Fibroblast of lung (primary cell): ENCODE results near the gene PPP1R13B. TPM values are rescaled to one million over a fixed set of nuclear protein-coding genes. Genes with fewer than 3 reads are reported as not detected.

Experiments used
- DNase-seq, 2 donors: peaks; one replicate each; pipeline versions ENCODE4 v3.0.0 to v3.0.0-alpha.2; 2010; ENCODE audit warnings: low read depth in 2 of 2
- H2AFZ ChIP-seq: 2 replicates; pipeline ENCODE4 v1.5.1; 2012; ENCODE audit warnings: low read length, control low read depth, inconsistent platforms
- H3K27ac ChIP-seq: 2 replicates; pipeline ENCODE4 v1.5.1; 2011; ENCODE audit warnings: low read length, control low read depth; ENCODE audit not compliant: insufficient read depth
- H3K27me3 ChIP-seq: 2 replicates; pipeline ENCODE4 v1.5.1; 2011; ENCODE audit warnings: mild to moderate bottlenecking, low read length; ENCODE audit not compliant: control insufficient read depth, insufficient read depth
- H3K36me3 ChIP-seq: 2 replicates; pipeline ENCODE4 v1.5.1; 2011; ENCODE audit warnings: low read length; ENCODE audit not compliant: control insufficient read depth, insufficient read depth
- H3K4me1 ChIP-seq: 2 replicates; pipeline ENCODE4 v1.5.1; 2011; ENCODE audit warnings: low read length; ENCODE audit not compliant: control insufficient read depth, insufficient read depth; ENCODE audit errors: extremely low read depth
- H3K4me2 ChIP-seq: 2 replicates; pipeline ENCODE4 v1.5.1; 2011; ENCODE audit warnings: low read length, control low read depth; ENCODE audit not compliant: insufficient read depth; ENCODE audit errors: extremely low read depth
- H3K4me3 ChIP-seq, 4 experiments: fragments of 200-600 bp in 1 of 4; sonication (generic) in 1 of 4; replicated peaks in 1 of 4; 2 replicates each; pipeline ENCODE4 v1.5.1; 2011 to 2016; ENCODE audit warnings: low read length in 4 of 4, low read depth in 3 of 4, mild to moderate bottlenecking in 3 of 4, control low read depth in 2 of 4, inconsistent platforms in 1 of 4, mixed read lengths in 1 of 4; ENCODE audit not compliant: insufficient read depth in 1 of 4; ENCODE audit errors: control extremely low read depth in 1 of 4
- H3K79me2 ChIP-seq: 2 replicates; pipeline ENCODE4 v1.5.1; 2012; ENCODE audit warnings: mild to moderate bottlenecking, low read length, inconsistent platforms; ENCODE audit not compliant: control insufficient read depth, insufficient read depth
- H3K9ac ChIP-seq: 2 replicates; pipeline ENCODE4 v1.5.1; 2011; ENCODE audit warnings: mild to moderate bottlenecking, low read length, control low read depth; ENCODE audit not compliant: insufficient read depth
- H3K9me3 ChIP-seq: 2 replicates; pipeline ENCODE4 v1.5.1; 2012; ENCODE audit warnings: low read depth, low read length; ENCODE audit not compliant: control insufficient read depth, insufficient read depth
- H4K20me1 ChIP-seq: 2 replicates; pipeline ENCODE4 v1.5.1; 2011; ENCODE audit warnings: low read length; ENCODE audit not compliant: control insufficient read depth, insufficient read depth; ENCODE audit errors: extremely low read depth
- EZH2 ChIP-seq: IDR thresholded peaks from 2 replicates; pipeline ENCODE4 v1.5.1; 2012; ENCODE audit warnings: low read length, control low read depth, mild to moderate bottlenecking; ENCODE audit errors: missing control alignments
- polyA plus RNA-seq, 2 donors: library from polyadenylated mRNA; depleted of rRNA in 1 of 2; stranded (reverse) in 1 of 2; unstranded in 1 of 2; fragments of >200 nt; gene quantifications; 2 replicates each; pipeline ENCODE4 v1.2.1, GENCODE V29; 2011 to 2012; ENCODE audit warnings: missing spikeins in 1 of 2
- total RNA-seq: library from RNA; depleted of rRNA; stranded (reverse); fragments of >200 nt; gene quantifications from 2 replicates; pipeline ENCODE4 v1.2.1, GENCODE V29; 2014
- TF ChIP-seq, protein P1 (sequence below), 2 donors: IDR thresholded peaks in 1 of 2; conservative IDR thresholded peaks in 1 of 2; 1 replicate in 1 of 2; 2 replicates in 1 of 2; pipeline ENCODE4 v1.5.1; 2011 to 2012; ENCODE audit warnings: low read length in 2 of 2, control low read depth in 1 of 2, inconsistent platforms in 1 of 2, low read depth in 1 of 2, mild to moderate bottlenecking in 1 of 2

The PPP1R13B gene
- total and polyA plus RNA-seq, 2 donors (not counting 1 experiment from before 2014, with no cell fraction given): 2.0 to 2.7 TPM

DNA sequence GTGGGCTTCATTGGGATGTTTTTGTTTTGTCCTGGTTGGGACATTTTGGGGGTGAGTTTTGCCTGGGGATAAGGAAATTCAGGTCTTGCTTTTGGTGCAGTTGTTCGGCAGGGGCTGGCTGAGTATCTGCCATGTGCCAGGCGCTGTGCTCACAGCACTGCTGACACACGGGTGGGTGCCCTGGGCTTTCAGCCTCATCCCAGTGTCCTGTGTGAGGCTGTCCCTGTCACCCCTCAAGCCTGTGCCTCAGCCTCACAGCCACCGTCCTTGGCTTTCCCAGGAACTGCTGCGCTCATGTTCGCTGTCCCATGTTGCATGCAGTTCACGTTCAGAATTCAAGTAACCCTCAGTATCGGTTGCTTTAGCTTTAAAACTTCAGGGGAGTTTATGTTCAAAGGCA lies 157.0 kb downstream of the PPP1R13B start:
- Histone ChIP-seq H3K4me1 (peaks cover 7% of the 10 kb centered on the region), H4K20me1 (no peaks in the 10 kb centered on the region), H3K27me3 (no peaks in the 10 kb centered on the region), H3K36me3 (peaks cover 24% of the 10 kb centered on the region), H3K79me2 (peaks cover 35% of the 10 kb centered on the region), H3K27ac (no peak overlapping the region), H3K4me2 (no peak overlapping the region), H3K9ac (no peak overlapping the region), H3K9me3 (no peaks in the 10 kb centered on the region), H3K4me3 (no peak overlapping the region), H2AFZ (no peak overlapping the region)
- no peak for DNase-seq
- TF ChIP-seq, protein P1, sequence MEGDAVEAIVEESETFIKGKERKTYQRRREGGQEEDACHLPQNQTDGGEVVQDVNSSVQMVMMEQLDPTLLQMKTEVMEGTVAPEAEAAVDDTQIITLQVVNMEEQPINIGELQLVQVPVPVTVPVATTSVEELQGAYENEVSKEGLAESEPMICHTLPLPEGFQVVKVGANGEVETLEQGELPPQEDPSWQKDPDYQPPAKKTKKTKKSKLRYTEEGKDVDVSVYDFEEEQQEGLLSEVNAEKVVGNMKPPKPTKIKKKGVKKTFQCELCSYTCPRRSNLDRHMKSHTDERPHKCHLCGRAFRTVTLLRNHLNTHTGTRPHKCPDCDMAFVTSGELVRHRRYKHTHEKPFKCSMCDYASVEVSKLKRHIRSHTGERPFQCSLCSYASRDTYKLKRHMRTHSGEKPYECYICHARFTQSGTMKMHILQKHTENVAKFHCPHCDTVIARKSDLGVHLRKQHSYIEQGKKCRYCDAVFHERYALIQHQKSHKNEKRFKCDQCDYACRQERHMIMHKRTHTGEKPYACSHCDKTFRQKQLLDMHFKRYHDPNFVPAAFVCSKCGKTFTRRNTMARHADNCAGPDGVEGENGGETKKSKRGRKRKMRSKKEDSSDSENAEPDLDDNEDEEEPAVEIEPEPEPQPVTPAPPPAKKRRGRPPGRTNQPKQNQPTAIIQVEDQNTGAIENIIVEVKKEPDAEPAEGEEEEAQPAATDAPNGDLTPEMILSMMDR (conservative IDR thresholded peaks at IDR 0.05 in 1 of 2, IDR thresholded peaks at IDR 0.05 in 1 of 2; ENCODE audit: low read depth in 1 of 2, low read length in 2 of 2): no peak
- TF ChIP-seq EZH2: no peak

DNA sequence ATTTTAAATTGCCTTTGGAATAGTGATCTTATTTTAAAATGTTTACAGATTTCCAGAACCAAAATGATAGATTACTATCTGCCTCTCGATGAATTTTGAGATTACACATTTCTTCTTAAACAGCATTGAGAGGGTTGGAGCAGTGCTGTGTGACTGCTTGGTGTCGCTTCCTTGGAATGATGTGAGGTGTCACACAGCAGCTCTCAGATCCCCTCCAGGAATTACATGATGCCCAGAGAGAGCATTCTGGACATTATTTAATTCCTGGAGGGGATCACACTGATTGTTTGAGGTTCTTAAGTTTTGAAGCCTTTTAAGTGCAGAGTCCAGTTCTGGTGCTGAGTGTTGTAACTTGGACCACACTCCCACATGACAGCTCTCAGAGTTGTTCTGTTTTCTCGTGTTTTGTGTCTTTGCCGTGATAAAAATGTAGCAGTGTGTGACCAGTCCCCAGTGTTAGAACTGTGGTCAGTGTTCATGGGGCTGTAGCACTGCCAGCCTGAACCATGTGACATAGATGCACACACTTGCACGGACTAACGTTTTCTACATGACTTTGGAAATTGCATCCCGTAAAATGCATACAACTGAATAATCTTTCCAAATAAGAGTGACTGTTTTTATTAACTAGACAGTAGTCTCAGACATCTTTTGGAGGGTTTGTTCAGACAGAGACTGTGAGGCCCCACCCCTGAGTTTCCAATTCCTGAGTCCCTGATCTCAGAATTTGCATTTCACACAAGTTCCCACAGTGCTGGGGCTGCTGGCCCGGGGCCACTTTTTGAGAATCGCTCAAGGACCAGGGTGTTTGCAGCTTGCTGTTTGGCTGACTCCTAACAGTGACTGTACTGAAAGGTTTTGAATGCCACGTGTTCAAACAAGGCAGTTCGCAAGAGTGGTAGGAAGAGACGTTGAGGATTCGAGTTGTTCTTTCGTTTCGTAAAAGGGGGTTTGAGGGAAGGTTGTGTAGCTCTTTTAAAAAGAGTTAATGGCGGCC lies 158.2 kb downstream of the PPP1R13B start:
- Histone ChIP-seq H3K4me1 (peaks cover 7% of the 10 kb centered on the region), H3K4me2 (peak overlapping the region; percentile 2), H3K27me3 (no peaks in the 10 kb centered on the region), H2AFZ (no peak overlapping the region), H4K20me1 (no peaks in the 10 kb centered on the region), H3K27ac (peak overlapping the region; percentile 55), H3K9ac (no peak overlapping the region), H3K36me3 (peaks cover 23% of the 10 kb centered on the region), H3K9me3 (no peaks in the 10 kb centered on the region), H3K79me2 (peaks cover 36% of the 10 kb centered on the region), H3K4me3 (no peak overlapping the region)
- DNase-seq: peak; percentile 33 to 81
- no peak for TF ChIP-seq EZH2
- TF ChIP-seq, protein P1 (conservative IDR thresholded peaks at IDR 0.05 in 1 of 2, IDR thresholded peaks at IDR 0.05 in 1 of 2; ENCODE audit: low read depth in 1 of 2, low read length in 2 of 2): no peak

DNA sequence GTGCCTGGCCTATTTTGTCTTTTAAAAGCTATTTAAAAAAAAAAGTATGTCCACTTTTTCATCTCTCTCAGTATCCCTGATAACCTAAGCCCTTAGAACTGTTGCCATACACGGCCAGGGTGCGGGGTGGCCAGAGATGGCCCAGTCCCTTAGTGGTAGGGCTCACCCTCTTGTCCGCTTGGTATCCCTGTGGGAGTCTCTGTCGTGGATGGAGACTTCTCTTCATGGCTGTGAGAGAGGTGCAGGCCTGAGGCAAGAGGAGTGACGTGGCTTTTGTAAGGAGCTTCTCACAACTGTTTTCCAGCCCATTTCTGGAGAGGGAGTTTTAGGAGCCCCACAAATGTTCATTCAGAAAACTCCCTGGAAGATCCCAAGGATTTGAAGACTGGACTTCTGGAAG lies 158.9 kb downstream of the PPP1R13B start:
- peaks cover 19% of the 10 kb centered on the region for H3K36me3 ChIP-seq
- DNase-seq: no peak
- H2AFZ ChIP-seq: no peak overlapping the region
- peak overlapping the region; percentile 2 for H3K4me2 ChIP-seq
- peaks cover 7% of the 10 kb centered on the region for H3K4me1 ChIP-seq
- no peak overlapping the region for H3K9ac ChIP-seq
- H4K20me1 ChIP-seq: no peaks in the 10 kb centered on the region
- H3K4me3 ChIP-seq: no peak overlapping the region
- peaks cover 35% of the 10 kb centered on the region for H3K79me2 ChIP-seq
- H3K27ac ChIP-seq: peak overlapping the region; percentile 55
- H3K27me3 ChIP-seq: no peaks in the 10 kb centered on the region
- TF ChIP-seq, protein P1 (conservative IDR thresholded peaks at IDR 0.05 in 1 of 2, IDR thresholded peaks at IDR 0.05 in 1 of 2; ENCODE audit: low read depth in 1 of 2, low read length in 2 of 2): no peak
- TF ChIP-seq EZH2: no peak
- no peaks in the 10 kb centered on the region for H3K9me3 ChIP-seq
